ENCODE data around the gene KNCN.

Gene KNCN

DNA sequence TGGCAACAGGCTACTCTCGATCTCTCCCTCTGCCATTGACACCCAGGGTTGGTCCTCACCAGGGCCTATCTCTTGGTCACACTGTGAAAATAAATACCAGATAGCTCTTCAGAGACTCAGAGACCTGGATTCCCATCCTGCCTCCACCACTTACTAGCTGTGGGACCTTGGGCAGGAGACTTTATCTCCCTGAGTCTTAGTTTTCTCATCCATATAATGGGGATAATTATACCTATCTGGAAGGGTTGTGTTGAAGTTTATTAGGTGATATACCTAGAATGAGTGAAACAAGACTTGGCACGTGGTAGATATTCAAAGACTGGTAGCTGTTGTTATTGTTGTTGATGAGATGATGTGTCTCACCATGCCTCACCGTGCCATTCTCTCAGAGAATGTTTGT is 54.4 kb downstream of the KNCN start:
- no peak for DNase-seq

DNA sequence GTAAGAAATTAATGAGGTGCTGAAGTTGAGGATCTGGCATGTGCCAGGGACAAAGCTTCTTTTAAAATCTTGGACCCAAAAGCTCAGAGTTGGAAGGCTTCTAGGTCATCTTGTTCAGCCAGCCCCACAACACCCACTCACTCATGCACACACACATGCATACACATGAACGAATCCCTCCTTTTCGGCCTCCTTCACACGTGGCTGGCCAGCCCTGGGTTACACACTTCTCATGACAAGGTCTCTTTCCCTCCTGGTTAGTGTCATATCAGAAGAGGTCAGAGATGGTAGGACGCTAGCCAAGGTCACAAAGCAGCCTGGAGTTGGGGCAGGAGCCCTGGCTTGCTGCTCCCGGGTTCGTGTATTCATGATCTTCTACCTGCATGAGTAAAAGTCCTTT is 54.9 kb downstream of the KNCN start:
- no peak for DNase-seq

GRCh38 chr1:46495778-46496177 is 55.7 kb downstream of the KNCN start:
- no peak for DNase-seq
